ENCODE data around the gene RBBP8. TPM values are rescaled to one million over a fixed set of nuclear protein-coding genes. Genes with fewer than 3 reads are reported as not detected.

The RBBP8 gene
- total RNA-seq, 1 experiment from 2014 or later: 17.2 TPM

DNA sequence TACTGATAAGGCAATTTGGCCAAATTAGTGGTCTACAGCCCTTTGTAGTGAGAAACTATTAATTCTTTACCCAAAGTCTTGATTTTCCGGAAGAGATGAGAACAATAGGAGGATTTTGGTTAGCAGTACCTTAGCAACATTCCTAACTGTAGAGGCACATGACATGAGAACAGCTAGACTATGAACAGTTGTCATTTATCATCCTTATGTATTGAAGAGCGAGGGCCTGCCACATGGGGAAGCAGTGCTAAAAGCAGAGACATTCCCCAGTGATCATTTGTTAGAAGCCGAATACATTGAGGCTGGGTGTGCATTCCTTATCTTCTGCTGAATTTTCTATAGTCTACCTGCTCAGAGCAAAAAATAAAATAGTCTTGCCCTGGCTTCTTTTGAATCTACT is 65.2 kb downstream of the RBBP8 start:
- no peak for DNase-seq (ENCODE audit: low spot score)

DNA sequence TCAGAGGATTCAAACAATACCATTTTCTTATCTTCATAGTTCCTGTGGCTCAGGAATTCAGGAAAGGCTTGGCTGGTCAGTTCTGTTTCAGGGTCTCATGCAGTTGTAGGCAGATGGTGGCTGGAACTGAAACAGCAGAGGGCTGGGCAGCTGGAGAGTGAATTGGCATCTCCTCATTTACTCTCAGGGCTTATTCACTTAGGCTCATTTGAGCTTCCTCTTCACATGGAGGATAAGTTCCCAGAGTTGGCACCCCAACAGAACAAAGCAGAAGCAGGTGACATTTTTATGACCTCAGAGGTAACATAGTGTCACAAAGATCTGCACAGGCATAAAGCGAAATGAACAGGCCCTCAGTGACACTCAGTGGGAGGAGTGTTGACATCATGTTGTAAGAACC is 66.1 kb downstream of the RBBP8 start:
- DNase-seq (ENCODE audit: low spot score): no peak

DNA sequence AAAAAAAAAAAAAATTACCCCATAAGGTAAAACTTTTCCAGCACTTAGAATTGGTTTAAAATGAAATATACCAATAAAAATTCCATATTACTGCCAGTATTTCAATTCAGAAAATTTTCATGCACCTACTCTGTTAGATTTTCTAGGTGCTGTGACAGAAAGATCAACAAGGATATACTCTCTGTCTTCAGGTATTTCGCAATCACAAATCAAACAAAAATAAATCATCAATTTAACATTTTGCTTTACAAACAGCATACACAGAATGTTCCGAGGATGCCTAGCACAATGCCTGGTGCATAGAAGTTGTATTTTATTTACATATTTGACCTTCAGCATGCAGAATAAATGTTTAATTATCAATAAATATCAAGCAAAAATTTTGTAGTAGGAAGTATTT is 66.5 kb downstream of the RBBP8 start:
- DNase-seq (ENCODE audit: low spot score): no peak

DNA sequence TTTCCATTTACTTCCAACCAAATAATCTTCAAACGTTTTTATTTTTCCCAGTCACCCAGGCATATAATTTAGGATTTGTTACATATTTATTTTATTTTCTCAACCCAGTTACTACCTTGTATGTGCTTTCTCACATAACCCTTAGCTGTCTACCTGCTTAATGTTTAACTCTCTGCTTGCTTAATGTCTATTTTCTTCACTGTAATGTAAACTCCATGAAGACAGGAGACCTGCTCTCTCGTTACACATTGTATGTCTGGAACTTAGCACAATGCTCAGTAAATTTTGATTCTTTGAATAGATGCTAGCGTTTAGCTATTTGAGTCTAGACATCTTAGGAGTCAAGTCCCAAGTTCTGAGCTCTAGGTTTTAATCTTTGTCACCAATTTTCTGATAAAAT is 70.2 kb downstream of the RBBP8 start:
- no peak for DNase-seq (ENCODE audit: low spot score)

DNA sequence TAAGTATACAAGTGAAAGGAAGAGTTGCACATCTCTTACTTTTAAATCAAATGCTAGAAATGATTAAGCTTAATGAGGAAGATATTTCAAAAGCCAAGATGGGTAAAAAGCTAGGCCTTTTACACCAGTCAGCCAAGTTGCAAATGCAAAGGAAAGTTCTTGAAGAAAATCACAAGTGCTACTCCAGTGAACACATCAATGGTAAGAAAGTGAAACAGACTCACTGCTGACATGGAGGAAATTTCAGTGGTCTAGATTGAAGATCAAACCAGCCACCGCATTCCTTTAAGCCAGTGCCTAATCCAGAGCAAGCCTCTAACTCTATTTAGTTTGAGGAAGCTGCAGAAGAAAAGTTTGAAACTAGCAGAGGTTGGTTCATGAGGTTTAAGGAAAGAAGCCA is 79.1 kb downstream of the RBBP8 start:
- DNase-seq (ENCODE audit: low spot score): no peak

DNA sequence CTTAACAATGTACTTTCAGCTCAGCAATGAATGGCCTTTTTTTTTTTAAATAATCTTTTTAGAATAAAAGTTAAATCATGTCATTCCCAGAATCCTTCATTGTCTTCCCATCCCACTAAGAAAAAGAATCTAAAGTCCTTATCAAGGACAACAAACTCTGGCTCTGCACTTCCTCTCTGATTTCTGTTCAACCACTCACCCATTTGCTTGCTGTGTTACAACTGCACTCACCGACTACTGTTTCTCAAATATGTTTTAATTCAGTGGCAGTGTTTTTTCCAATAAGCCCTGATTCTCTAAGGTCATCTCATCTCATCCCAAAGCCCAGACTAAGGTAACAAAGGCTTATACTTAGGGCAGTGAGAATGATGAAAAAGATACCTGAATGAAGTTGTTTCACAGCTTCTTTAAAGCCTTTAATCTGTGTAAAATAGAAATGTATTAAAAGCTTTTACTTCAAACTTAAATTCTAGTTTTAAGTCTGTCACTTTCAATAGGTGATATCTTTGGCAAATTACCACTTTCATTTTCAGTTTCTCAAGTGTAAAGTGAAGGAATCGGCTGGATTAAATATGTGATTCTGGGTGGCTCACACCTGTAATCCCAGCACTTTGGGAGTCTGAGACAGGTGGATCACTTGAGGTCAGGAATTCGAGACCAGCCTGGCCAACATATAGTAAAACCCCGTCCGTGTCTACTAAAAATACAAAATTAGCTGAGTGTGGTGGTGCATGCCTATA is 87.6 kb downstream of the RBBP8 start:
- no peak for DNase-seq (ENCODE audit: low spot score)

DNA sequence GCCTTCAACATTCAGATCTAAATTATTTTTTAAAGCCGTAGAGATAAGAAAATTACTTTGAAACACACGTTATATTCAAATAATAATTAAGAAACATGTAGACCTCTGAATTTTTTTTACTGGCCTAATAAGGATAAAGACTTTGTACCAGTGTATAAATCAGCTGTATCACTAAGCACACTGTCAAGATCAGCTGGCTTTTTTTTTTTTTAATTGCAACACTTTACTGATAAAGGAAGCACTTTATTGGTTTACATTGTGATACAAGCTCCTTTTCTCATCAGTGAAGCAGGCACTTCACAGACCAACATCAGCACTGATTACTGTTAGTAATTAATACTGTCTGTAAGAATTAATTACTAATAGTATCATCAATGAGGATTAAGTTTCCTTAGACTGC is 88.5 kb downstream of the RBBP8 start:
- DNase-seq (ENCODE audit: low spot score): no peak

DNA sequence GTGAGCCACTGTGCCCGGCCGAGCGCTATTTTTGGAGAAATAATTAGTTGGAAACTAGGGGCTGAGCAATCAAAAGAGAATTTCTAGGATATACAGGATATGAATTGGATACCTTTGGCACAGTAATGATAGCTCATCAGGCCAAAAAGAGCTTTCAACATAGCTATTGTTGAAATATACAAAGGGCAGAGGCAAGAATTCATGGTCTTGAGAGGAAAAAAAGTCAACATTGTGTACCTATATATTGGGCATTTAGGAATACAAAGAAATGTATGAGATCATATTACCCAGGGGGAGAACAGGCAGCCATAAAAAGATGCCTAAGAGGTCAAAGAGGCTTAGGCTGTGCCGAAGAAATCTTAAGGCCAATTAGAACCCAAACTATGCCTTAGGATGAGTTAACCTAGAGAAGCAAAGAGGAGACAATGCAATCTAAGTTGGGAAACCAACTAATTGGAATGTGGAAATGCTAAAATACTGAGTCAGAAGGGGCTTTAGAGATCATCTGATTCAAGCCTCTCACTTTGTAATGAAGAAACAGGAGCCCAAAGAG is 99.0 kb downstream of the RBBP8 start:
- DNase-seq (ENCODE audit: low spot score): no peak

DNA sequence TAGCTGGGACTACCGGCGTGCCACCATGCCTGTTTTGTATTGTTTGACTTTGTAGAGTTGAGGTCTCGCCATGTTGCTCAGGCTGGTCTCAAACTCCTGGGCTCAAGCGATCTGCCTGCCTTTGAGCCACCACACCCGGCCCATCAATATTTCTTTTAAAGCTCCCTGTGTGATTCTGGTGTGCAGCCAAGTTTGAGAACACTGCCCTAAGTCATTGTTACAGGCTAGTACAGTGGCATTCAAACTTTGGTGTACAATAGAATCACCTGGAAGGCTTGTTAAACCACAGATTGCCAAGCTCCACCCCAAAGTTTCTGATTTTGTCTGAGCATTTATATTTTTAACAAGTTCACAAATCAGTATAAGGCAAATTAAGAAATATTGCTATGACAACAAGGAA is 99.9 kb downstream of the RBBP8 start:
- peak; percentile 33 for DNase-seq (ENCODE audit: low spot score)

DNA sequence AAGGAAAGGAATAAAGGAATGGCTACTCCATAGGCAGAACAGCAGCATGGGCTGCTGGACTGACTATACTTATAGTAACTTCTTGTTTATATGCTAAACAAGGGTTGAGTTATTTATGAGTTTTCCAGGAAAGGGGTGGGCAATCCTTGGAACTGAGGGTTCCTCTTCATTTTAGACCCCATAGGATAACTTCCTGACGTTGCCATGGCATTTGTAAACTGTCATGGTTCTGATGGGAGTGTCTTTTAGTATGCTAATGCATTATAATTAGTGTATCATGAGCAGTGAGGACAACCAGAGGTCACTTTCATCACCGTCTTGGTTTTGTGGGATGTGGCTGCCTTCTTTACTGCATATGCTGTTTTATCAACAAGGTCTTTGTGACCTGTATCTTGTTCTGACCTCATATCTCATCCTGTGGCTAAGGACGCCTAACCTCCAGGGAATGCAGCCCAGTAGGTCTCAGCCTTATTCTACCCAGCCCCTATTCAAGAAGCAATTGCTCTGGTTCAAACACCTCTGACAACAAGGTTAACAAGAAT is 103.6 kb downstream of the RBBP8 start:
- DNase-seq (ENCODE audit: low spot score): no peak

DNA sequence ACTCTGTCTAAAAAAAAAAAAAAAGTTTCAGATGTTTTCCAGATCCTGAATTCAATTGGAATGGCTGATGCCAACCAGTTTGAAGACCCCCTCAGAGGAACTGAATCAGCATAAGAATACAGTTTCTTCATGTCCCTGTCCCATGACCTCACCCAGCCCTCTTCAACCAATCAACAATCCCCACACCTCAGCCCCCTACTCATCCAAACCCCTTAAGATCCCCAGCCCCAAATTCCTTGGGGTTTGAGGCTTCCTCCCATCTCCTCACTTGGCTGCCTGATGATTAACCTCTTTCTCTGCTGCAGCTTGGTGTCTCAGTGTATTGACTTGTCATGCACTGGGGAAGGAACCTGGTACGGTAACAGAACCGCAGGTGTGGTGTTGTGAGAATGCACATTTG is 104.5 kb downstream of the RBBP8 start:
- no peak for DNase-seq (ENCODE audit: low spot score)

DNA sequence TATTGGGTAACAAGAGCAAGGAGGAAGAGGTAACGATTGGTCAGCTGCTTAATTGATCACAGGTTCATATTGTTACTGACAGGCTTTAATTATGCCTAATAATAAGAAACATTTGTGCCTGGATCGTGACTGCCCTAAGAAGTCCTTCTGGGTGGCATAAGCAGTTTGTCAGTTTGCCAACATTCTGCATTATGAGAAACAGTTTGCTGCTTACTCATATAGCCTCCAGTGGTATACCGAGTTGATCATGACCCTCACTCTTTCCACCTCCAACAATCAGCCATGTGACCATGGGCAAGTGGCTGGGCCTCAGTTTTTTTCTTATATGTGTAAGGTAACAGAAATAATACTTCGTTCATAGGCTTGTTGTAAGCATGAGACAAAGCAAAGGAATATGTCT is 105.6 kb downstream of the RBBP8 start:
- DNase-seq (ENCODE audit: low spot score): no peak

DNA sequence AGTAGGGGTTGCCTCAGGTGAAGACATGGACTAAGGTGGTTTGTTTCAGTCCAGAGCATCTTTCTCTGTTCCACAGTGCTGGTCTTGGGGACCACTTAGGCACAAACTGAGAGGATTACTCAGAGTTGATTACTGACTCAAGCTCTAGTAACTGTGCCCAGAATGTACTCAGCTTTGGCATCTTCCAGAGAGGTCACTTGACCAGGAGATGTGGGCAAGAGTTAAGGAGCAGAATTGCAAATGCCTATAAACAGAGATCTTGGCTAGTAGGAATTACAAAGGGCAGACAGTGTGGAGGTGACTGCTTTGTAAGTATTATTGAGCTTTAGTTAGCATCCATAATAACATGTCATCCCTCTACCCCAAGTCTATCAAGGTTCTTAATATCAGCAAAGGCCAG is 109.0 kb downstream of the RBBP8 start:
- DNase-seq (ENCODE audit: low spot score): no peak

DNA sequence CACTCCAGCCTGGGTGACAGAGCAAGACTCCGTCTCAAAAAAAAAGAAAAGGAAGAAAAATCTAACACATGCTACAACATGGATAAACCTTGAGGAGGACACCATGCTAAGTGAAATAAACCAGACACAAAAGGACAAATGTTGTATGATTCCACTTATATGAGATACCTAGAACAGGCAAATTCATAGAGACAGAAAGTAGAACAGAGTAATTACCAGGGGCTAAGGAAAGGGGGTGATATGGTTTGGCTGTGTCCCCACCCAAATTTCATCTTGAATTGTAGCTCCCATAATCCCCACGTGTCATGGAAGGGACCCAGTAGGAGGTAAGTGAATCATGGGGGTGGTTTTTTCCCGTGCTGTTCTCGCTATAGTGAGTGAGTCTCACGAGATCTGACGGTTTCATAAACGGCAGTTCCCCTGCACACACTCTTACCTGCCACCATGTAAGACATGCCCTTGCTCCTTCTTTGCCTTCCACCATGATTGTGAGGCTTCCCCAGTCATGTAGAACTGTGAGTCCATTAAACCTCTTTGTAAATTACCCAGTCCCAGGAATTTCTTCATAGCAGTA is 110.8 kb downstream of the RBBP8 start:
- no peak for DNase-seq (ENCODE audit: low spot score)

DNA sequence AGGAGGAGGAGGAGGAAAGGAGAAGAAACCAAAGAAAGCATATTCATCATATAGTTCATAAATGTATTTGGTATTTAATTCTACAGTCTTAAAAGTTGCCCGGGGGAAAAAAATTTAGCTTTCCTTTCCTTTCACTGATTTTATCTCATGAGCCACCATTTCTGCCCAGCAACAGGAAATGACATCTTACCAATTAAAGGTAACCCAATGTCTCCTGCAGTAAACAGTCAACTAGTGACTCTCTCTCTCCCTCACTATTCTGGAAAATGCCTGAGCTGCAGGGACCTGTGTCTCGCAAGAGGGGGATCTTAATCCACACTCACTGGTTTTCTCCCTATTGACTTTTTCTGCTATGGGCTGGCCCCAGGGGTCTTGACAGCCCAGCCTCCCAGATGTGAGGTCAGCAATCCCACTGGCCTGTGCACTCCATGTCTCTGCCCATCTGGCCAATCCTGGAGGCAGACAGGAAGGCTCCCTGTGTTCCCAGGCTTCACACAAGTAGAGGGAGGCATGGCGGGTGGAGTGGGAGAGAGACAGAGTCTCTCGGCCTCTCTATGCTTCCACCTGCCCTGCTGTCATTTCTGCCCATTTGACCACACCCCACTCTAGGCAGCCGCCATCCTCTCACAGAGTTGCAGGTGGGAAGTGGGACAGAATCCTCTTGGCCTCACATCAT is 116.7 kb downstream of the RBBP8 start:
- no peak for DNase-seq (ENCODE audit: low spot score)

DNA sequence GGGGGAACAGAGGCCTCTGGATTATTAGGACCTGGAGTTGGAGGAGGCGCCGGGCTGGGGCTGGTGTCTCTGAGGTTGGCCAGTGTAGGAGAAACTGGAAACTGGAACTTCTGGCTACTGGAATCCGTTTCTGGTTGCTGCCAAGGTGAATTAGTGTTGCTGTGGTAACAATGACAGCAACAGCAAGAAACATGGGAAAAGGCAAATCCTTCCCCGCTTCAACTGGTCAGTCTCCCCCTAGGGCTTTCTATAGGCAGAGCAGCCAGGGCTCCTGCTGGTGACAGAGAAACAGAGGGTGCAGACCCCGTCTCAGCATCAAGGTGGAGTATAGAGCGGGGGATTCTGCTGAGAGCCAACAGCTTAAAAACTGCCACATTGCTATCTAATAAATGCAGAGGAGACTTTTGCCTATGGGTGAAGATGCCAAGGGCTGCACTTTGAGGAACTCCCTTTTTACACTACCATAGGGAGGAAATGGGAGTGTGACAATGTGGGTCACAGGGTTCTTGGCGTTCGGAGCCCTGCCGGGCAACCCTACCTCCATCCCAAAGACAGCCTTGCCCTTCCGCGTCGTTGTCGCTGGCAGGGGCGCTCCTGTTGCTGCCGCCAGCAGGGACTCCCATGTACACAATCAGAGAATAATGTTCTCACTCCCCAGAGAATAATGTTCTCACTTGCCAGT is 120.8 kb downstream of the RBBP8 start:
- DNase-seq (ENCODE audit: low spot score): peak; percentile 70

DNA sequence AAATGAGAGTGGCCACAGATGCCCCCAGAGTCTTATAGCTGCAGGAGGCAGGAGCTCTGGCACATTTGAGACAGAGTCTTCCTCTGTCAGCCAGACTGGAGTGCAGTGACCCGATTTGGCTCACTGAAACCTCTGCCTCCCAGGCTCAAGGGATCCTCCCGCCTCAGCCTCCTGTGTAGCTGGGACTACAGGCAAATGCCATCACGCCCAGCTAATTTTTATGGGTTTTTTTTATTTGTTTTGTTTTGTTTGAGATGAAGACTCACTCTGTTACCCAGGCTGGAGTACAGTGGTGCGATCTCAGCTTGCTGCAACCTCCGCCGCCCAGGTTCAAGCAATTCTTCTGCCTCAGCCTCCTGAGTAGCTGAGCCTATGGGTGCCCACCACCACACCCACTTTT is 121.4 kb downstream of the RBBP8 start:
- DNase-seq (ENCODE audit: low spot score): no peak

DNA sequence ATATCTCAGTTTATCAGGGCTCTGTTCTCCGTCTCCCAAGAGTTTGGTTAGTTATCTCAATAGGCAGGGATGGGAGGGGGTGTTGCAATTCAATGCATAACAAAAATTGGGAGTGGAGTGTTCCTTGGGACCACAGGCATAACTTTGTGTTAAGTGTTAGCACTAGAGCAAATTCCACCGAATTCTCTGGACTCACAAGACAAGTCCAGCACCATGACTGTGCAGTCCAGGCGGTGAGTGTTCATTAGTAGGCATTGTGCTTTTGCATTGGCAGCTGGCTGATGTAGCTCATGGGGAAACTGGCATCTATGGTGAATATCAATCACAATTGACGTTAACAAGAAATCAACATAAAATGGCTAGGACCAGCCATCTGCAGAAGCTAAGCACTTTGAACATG is 123.2 kb downstream of the RBBP8 start:
- no peak for DNase-seq (ENCODE audit: low spot score)

DNA sequence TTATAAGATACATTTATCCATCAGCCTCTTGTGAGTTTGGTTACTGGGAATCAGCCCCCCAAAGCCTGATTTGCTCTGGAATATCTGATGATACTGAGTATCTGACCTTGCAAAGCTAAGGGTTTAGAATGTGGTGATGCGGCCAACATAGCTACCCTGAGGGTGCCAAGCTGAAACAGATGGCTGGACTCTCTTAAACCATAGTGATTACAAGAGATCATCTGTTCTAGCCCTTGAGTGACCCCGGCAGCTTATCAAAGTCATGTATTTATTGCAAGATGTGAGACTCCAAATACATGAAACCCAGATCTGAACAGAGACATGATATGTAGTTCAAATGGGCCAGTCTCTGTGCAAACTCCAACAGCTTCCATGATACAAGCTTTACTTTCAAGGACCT is 124.0 kb downstream of the RBBP8 start:
- no peak for DNase-seq (ENCODE audit: low spot score)

DNA sequence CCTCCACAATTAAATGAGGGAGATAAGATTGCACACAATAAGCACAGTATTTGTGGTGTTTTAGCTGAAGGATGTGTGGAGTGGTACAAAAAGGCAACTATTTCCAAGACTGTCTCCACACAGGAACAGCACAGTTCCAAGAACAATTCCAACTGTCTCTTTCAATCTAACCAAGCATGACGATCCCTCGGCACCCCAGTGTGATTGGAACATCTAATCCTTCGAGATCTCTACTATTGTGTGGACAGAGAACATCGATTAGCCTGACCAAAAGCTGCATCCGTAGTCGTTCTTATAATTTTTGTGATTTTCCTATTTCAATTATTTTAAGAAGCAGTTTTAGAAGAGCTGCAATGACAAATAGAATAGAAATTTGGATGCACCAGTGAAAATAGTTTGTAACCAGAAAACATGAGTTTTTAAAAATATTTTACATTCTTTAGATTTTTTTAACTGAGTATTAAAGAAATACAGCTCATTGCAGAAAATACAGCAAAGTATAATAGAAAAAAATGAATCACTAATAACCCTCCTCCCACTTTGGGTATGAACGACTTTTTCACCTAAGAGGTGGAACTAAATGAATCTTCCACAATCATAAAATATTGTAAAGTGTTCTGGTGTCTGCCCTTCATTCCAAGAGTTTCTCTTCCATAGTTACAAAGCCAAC is 125.8 kb downstream of the RBBP8 start:
- DNase-seq (ENCODE audit: low spot score): no peak

Measured in HT-29 (cell line).